ENCODE measurements around the gene SPSB2.
"Not testable (repeated sequence)": the region's sequence is repeated elsewhere in the genome, so short reads cannot be mapped to it uniquely, and the experiment has no call there.

The SPSB2 gene

GRCh38 chr12:6871052-6871957, 1.8 kb downstream of the SPSB2 start:
- peak; percentile 13 for DNase-seq (ENCODE audit: low spot score)

- not testable (repeated sequence) for DNase-seq (ENCODE audit: low spot score)
Measured at GRCh38 chr12:6870304-6870703, 2.8 kb downstream of the SPSB2 start.

DNA sequence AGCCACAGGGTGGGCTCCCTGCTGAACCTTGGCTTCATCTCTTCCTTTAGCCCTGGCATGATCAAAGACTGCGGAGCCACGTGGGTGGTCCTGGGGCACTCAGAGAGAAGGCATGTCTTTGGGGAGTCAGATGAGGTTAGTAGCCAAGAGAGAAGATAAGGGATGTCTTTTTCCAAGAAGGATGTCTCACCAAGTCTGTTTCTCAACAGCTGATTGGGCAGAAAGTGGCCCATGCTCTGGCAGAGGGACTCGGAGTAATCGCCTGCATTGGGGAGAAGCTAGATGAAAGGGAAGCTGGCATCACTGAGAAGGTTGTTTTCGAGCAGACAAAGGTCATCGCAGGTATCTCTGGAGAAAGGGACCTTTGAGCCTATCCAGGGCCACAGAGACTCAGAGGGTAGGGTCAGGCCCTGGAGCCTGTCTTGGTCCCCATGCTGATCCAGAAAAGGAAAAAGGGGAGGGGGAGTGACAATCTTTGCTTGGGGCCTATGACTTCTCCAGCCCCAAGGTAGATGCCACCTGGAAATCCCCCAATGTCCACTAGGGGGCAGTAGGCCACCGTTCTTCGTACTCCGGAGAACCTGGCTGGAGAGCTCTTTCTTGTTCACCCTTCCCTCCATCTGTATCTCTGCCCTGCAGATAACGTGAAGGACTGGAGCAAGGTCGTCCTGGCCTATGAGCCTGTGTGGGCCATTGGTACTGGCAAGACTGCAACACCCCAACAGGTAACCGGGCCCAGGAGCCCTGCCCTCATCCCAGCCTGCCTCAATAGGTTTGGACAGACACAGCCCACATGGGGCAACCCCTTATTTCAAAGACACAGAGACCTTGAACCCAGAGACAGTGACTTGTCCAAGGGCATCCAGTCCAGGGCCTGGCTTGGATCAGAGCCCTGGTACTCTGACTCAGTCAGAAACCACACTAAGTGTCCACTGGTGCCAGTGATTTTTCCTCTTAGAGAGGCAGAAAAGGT, 3.8 kb downstream of the SPSB2 start:
- peak; percentile 81 for DNase-seq (ENCODE audit: low spot score)

- no peak for DNase-seq (ENCODE audit: low spot score)
Measured at GRCh38 chr12:6868211-6869048, 4.7 kb downstream of the SPSB2 start.

DNA sequence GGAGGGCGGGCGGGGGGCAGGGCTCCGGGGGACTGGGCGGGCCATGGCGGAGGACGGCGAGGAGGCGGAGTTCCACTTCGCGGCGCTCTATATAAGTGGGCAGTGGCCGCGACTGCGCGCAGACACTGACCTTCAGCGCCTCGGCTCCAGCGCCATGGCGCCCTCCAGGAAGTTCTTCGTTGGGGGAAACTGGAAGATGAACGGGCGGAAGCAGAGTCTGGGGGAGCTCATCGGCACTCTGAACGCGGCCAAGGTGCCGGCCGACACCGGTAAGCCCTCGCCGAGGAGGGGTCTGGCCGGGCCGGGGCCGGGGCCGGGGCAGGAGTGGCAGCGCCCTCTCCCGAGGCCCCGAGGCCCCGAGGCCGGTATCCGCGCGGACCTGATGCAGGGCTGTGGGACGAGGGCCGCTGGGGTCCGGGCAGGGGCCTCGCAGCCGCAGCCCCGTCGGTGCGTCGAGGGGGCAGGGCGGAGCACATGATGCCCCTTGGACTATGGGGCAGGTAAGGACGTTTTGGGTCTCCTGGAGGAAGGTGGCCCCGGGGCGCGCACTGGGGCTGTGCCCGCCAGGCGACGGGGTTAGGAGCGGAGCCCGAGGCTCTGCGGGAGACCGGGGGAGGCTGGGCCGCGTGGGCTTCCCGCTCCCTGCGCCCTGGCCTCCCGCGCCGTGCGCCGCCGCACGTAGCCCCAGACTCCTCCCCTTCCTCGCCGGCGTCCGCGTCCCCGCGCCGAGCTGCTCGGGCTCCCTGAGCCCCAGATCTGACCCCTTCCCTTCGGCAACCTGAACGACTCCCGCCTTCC, 5.5 kb downstream of the SPSB2 start, which contains the start of gene TPI1:
Gene TPI1, plus strand, starts transcription at position 119 of the 798 bp plus-strand sequence. Its CDS starts 36 bp downstream, at position 155.
- peak; percentile 87 for DNase-seq (ENCODE audit: low spot score)

GRCh38 chr12:6866920-6867412, 6.1 kb downstream of the SPSB2 start:
- no peak for DNase-seq (ENCODE audit: low spot score)

- no peak for DNase-seq (ENCODE audit: low spot score)
Measured at GRCh38 chr12:6866163-6866919, 6.8 kb downstream of the SPSB2 start.

GRCh38 chr12:6865307-6865706, 7.8 kb downstream of the SPSB2 start:
- not testable (repeated sequence) for DNase-seq (ENCODE audit: low spot score)

- DNase-seq (ENCODE audit: low spot score): no peak
Measured at GRCh38 chr12:6863586-6864321, 9.3 kb downstream of the SPSB2 start.

DNA sequence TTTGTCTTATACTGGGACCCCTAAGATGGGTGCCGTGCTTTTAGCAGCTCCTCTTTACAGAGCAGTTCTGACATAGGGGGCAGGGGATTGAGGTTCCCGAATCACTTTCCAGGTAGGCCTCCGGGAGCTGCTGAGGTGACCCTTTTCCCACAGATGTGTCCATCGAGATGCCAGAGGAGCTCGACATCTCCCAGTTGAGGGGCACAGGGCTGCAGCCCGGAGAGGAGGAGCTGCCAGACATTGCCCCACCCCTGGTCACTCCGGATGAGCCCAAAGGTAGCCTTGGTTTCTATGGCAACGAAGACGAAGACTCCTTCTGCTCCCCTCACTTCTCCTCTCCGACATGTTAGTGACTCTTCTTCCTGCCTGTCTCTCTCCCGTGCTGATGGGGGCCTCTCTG, 10.1 kb downstream of the SPSB2 start:
- no peak for DNase-seq (ENCODE audit: low spot score)

DNA sequence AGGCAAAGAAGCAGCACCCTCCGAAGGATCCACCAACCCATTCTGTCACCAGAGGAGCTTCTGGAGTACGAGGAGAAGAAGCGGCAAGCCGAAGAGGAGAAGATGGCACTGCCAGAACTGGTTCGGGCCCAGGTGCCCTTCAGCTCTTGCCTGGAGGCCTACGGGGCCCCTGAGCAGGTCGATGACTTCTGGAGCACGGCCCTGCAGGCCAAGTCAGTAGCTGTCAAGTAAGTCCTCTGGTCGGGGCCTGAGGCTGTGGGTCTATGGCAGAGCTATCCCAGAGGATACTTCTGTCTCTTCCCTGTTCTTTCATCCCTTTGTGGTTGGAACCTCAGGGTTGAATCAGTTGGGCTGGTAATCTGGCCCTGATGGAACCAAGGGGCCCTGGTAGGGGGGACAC, 11.7 kb downstream of the SPSB2 start:
- no peak for DNase-seq (ENCODE audit: low spot score)

DNA sequence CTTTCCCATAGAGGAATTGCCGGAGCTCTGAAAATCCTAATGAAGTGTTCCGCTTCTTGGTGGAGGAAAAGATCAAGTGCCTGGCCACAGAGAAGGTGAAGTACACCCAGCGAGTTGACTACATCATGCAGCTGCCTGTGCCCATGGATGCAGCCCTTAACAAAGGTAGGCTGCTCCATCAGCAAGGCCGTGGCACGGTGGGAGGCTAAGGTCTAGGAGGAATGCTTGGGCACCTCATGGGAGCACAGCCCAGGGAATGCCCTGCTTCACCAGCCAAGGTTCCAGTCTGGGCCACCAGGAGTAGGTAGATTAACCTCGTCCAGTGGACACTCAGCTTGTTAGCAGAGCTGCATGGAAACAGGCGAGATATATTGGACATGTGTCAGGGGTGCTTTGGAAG, 12.2 kb downstream of the SPSB2 start:
- no peak for DNase-seq (ENCODE audit: low spot score)

DNA sequence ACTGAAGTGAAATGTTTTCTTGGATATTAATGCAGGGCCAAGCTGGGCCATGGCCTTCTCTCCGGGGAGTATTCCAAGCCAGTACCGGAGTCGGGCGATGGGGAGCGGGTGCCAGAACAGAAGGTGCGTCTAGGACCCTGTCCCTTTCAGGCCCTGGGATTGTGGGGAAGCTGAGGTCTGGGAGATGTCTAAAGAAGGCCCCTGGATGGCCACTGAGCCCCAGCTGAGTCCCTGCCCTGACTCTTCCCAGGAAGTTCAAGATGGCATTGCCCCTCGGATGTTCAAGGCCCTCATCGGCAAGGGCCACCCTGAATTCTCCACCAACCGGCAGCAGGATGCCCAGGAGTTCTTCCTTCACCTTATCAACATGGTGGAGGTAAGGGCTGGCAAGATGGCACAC, 13.0 kb downstream of the SPSB2 start:
- DNase-seq (ENCODE audit: low spot score): no peak

- no peak for DNase-seq (ENCODE audit: low spot score)
Measured at GRCh38 chr12:6858799-6859198, 14.3 kb downstream of the SPSB2 start.

DNA sequence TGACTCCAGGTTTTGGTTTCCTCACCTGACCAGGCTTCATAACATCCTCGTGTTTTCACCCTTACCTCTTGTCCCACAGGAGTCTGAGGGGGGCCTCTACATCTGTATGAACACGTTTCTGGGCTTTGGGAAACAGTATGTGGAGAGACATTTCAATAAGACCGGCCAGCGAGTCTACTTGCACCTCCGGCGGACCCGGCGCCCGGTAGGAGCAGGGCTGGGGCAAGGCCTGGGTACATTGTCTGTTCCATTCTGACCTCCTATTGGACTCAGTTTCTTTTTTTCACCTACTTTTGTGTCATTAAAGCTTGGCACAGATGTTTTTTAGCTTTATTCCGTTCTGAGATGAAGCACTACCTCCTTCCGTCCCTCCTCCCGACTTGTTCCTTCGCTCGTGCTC, 17.8 kb downstream of the SPSB2 start:
- no peak for DNase-seq (ENCODE audit: low spot score)

DNA sequence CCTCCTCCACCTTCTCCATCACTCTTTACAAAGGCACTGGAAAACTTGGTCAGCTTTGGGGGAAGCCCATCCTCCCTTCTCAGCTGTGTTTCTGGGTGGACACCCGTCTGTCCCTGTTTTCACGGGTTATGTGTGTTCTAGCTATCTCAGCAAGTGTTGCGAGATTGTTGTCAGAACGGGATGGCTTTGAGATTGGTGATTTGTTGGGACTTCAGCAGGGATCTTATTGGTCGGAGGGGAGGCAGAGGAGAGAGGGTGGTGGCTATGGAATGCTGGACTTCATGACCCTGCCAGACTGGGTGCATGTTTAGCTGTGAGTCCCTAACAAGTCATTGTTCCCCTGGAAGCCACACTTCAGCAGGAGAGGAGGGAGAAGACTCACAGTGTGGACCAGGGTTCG, 19.1 kb downstream of the SPSB2 start:
- DNase-seq (ENCODE audit: low spot score): no peak

- DNase-seq (ENCODE audit: low spot score): no peak
Measured at GRCh38 chr12:6853626-6854025, 19.5 kb downstream of the SPSB2 start.

- no peak for DNase-seq (ENCODE audit: low spot score)
Measured at GRCh38 chr12:6852651-6853354, 20.3 kb downstream of the SPSB2 start.

Data from germinal center (tissue), 1 donor.